Measurements from ENCODE around the gene TIAM2.

Gene TIAM2

GRCh38 chr6:154954347-154954746, 40.8 kb upstream of the TIAM2 start:
- no peak overlapping the region for H3K4me2 ChIP-seq

DNA sequence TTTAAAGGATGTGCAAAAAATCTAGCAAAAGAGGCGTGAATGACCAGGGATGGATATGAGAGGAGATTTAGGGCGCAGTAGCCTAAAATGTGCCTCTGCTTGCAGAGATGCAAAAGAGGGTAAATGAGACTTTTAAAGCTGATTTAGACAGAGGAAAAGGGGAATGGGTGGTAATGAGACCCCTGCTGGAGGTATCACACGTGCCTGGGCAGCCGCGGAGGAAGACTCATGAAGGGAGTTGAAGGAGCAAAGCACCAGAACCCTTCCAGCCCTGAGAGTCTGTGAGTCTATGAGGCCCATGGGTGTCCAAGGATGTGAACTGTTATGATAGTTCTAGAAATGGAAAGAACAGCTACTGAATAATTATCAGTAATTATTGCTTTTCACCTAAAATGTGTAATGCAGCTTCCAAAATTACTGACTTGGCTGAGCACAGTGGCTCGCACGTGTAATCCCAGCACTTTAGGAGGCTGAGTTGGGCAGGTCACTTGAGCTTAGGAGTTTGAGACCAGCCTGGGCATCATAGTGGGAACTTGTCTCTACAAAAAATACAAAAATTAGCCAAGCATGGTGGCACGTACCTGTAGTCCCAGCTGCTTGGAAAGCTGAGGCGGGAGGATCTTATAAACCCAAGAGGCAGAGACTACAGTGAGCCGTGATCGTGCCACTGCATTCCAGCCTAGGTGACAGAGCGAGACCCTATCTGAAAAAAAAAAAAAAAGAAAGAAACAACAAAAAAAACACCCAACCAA, 38.2 kb upstream of the TIAM2 start:
- Histone ChIP-seq H3K9ac (no peak overlapping the region), H3K79me2 (ENCODE audit: insufficient read depth, low read depth) (no peaks in the 10 kb centered on the region), H3K4me3 (IDR thresholded peaks at IDR 0.05; ENCODE audit: insufficient read depth, low read depth, low read length) (no peak overlapping the region), H3K27ac (no peak overlapping the region), H3K4me1 (ENCODE audit: low read depth, poor library complexity, severe bottlenecking) (no peaks in the 10 kb centered on the region), H2AFZ (ENCODE audit: low read depth) (no peak overlapping the region), H3K4me2 (no peak overlapping the region), H3K27me3 (ENCODE audit: insufficient read depth, low read depth) (no peaks in the 10 kb centered on the region), H4K20me1 (ENCODE audit: insufficient read depth) (no peaks in the 10 kb centered on the region), H3K36me3 (ENCODE audit: insufficient read depth) (no peaks in the 10 kb centered on the region)
- TF ChIP-seq, protein P1, sequence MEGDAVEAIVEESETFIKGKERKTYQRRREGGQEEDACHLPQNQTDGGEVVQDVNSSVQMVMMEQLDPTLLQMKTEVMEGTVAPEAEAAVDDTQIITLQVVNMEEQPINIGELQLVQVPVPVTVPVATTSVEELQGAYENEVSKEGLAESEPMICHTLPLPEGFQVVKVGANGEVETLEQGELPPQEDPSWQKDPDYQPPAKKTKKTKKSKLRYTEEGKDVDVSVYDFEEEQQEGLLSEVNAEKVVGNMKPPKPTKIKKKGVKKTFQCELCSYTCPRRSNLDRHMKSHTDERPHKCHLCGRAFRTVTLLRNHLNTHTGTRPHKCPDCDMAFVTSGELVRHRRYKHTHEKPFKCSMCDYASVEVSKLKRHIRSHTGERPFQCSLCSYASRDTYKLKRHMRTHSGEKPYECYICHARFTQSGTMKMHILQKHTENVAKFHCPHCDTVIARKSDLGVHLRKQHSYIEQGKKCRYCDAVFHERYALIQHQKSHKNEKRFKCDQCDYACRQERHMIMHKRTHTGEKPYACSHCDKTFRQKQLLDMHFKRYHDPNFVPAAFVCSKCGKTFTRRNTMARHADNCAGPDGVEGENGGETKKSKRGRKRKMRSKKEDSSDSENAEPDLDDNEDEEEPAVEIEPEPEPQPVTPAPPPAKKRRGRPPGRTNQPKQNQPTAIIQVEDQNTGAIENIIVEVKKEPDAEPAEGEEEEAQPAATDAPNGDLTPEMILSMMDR (conservative IDR thresholded peaks at IDR 0.05; ENCODE audit: low read depth, low read length), result no peak

More at GRCh38 chr6:154954347-154954746, 40.8 kb upstream of the TIAM2 start:
- Histone ChIP-seq H3K9ac (no peak overlapping the region), H3K27ac (no peak overlapping the region), H3K4me3 (IDR thresholded peaks at IDR 0.05; ENCODE audit: insufficient read depth, low read depth, low read length) (no peak overlapping the region), H3K4me1 (ENCODE audit: low read depth, poor library complexity, severe bottlenecking) (no peaks in the 10 kb centered on the region), H3K27me3 (ENCODE audit: insufficient read depth, low read depth) (no peaks in the 10 kb centered on the region), H2AFZ (ENCODE audit: low read depth) (no peak overlapping the region), H4K20me1 (ENCODE audit: insufficient read depth) (no peaks in the 10 kb centered on the region), H3K36me3 (ENCODE audit: insufficient read depth) (no peaks in the 10 kb centered on the region), H3K79me2 (ENCODE audit: insufficient read depth, low read depth) (no peaks in the 10 kb centered on the region)
- TF ChIP-seq, protein P1 (conservative IDR thresholded peaks at IDR 0.05; ENCODE audit: low read depth, low read length), result no peak

DNA sequence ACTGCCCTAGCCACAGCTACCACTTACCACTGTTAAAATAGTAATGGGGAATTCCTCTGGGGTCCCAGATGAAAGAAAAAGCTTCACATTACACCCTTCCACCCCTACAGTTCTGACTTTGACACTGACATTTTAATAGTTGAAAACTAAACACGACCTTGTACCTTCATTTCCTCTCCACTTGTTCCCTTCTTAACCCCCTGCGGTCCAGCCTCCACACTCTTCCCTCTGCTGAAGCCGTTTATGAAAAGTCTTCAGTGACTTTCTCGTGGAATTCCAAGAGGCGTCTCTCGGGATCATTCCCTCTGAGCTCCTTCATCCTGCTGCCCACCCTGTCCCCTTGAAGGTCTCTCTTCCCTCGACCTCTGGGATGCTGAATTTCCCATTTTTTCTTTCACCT, 36.6 kb upstream of the TIAM2 start:
- TF ChIP-seq, protein P1 (conservative IDR thresholded peaks at IDR 0.05; ENCODE audit: low read depth, low read length), result no peak
- no peaks in the 10 kb centered on the region for H3K36me3 ChIP-seq (ENCODE audit: insufficient read depth)
- H2AFZ ChIP-seq (ENCODE audit: low read depth), result no peak overlapping the region
- H3K4me2 ChIP-seq, result no peak overlapping the region
- H3K9ac ChIP-seq, result no peak overlapping the region
- H3K27ac ChIP-seq, result no peak overlapping the region
- H3K27me3 ChIP-seq (ENCODE audit: insufficient read depth, low read depth), result no peaks in the 10 kb centered on the region
- H3K79me2 ChIP-seq (ENCODE audit: insufficient read depth, low read depth), result no peaks in the 10 kb centered on the region
- H4K20me1 ChIP-seq (ENCODE audit: insufficient read depth), result no peaks in the 10 kb centered on the region
- no peaks in the 10 kb centered on the region for H3K4me1 ChIP-seq (ENCODE audit: low read depth, poor library complexity, severe bottlenecking)
- no peak overlapping the region for H3K4me3 ChIP-seq (IDR thresholded peaks at IDR 0.05; ENCODE audit: insufficient read depth, low read depth, low read length)

- no peak overlapping the region for H3K4me2 ChIP-seq
- no peaks in the 10 kb centered on the region for H3K27me3 ChIP-seq (ENCODE audit: insufficient read depth, low read depth)
- H3K4me1 ChIP-seq (ENCODE audit: low read depth, poor library complexity, severe bottlenecking), result no peaks in the 10 kb centered on the region
- no peaks in the 10 kb centered on the region for H3K36me3 ChIP-seq (ENCODE audit: insufficient read depth)
- H2AFZ ChIP-seq (ENCODE audit: low read depth), result no peak overlapping the region
- TF ChIP-seq, protein P1 (conservative IDR thresholded peaks at IDR 0.05; ENCODE audit: low read depth, low read length), result no peak
- no peaks in the 10 kb centered on the region for H4K20me1 ChIP-seq (ENCODE audit: insufficient read depth)
- no peak overlapping the region for H3K4me3 ChIP-seq (IDR thresholded peaks at IDR 0.05; ENCODE audit: insufficient read depth, low read depth, low read length)
- no peak overlapping the region for H3K27ac ChIP-seq
- no peaks in the 10 kb centered on the region for H3K79me2 ChIP-seq (ENCODE audit: insufficient read depth, low read depth)
- H3K9ac ChIP-seq, result no peak overlapping the region
Observed at GRCh38 chr6:154960299-154960843, 34.7 kb upstream of the TIAM2 start.
